Glomerular visceral epithelial cell (primary cell): ENCODE measurements around the gene VANGL1.

ENCODE experiments used
- DNase-seq: peaks from one replicate; pipeline ENCODE4 v3.0.0-alpha.2; 2016; ENCODE audit errors: extremely low spot score

Gene VANGL1

DNA sequence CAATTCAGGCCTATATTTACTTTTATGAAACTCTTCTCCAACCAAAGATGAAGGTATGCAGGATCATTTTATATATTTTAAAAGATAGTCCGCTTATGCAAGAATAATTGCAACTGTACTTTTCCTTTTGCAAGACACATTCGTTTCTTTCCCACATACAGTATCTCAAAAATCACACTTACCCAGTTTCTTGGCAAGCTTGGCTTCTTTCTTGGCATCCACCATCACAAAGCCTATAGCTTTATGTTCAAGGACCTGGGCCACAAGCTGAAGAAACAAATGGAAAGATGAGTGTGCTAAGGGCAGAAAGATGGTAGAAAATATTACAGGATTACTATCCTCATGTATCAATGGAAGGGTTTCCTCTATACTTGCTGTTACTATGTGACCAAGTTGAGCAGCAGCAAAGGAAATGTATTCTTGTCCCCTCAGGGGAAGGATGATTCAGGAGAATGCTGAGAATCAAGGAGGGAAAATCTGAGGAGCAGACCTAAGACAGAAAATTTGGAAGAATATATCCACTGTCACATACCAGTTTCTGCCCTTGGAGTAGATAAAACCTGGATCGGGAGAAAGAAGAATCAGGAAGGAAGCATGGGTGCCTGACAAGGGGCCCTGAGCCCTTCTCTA is 103.0 kb downstream of the VANGL1 start:
- no peak for DNase-seq

DNA sequence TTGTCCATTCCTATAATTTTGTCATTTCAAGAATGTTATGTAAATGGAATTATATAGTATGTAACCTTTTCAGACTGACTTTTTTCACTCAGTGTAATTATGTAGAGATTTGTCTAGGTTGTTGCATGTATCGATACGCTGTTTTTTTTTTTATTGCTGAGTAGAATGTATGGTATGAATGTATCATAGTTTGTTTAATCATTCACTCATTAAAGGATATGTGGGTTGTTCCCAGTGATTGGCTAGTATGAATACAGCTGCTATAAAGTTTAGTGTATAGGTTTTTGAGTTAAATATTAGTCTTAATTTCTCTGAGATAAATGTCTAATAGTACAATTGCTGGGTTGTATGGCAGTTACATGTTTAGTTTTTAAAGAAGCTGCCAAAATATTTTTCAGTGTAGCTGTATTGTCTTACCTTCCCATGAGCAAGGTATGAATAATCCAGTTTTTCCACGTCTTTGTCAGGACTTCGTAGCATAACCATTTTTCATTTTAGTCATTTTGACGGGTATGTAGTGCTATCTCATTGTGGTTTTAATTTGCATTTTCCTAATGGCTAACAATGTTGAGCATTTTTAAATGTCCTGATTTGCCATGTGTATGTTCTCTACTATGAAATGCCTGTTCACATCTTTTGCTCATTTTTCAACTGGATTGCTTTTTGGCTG is 104.4 kb downstream of the VANGL1 start:
- no peak for DNase-seq
